Measurements from ENCODE around the gene KAZN.

The KAZN gene

DNA sequence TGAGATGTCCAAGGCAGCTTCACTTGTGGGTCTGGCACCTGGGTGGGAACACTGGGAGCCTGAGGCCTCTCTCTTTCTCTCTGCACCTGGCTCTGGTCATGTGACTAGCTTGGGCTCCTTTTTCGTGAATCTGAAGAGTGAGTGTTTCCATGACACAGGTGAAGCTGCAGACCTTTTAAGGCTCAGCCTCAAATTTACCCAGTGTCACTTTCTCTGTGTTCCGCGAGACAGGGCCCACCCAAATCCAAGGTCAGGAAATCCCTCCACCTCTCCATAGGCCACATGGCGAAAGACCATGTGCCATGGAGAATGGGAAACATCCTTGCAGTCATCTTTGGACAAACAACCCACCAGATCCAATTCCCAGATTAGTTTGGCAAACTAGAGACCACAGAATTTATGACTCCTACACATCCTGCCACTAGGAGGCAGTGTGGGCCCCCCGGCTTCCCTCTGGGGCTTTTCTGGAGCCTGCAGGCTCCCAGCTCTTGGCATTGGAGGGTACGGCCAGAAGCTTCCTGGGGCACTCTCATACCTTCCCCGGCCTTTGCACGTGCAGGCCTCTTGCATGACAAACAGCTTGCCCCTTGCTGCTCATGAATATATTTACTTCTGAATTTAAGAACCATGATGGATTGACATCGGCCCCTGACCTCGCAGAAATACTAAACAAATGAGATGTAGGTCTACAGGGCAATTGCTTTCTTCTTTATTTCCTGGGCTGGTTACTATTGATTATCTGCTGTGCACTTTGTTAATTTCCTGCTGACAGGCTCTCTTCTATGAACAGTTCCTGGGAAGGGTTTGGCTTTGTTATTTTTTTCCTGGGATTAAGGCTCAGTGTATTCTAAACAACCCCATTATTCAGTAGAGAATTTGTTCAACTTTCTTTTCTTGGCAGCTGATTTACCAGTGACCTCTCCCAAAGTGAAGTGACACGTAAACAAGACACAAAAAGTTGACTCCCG lies 180.7 kb downstream of the KAZN start:
- CTCF ChIA-PET = interaction anchor here (0.6 to 3.5 kb wide), 16 partner anchors 9 to 588 kb away, joined by 3 to 24 read pairs (median 4); no protein-coding TSS in a partner anchor
- POLR2A ChIA-PET = no interaction called here

DNA sequence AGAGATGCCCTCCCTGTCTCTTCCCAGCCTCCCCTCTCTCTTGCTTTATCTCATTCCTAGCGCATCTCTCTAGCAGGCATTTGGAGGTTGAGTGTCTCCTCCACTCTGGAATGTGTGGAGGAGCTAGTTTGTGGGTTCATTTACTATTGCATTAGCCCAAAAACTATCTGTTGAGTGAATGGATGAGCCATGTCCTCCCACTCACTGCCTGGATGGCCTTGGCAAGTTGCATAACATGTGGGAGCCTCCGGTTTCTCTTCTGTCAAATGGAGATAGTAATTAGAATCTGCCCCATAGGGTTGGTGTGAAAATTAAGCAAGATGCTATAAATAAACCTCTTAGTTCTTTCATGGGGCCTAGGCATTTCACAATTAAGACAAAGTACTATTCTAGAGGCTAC lies 181.8 kb downstream of the KAZN start:
- CTCF ChIA-PET = interaction anchor here (0.6 to 3.5 kb wide), 10 partner anchors 8 to 589 kb away, joined by 3 to 24 read pairs (median 5); no protein-coding TSS in a partner anchor
- TF ChIP-seq WT1 (tag by site-specific recombination; IDR thresholded peaks at IDR 0.05) = no peak
- TF ChIP-seq ZNF610 (tag by site-specific recombination; IDR thresholded peaks at IDR 0.05; ENCODE audit: borderline replicate concordance) = no peak
- TF ChIP-seq, protein P1, sequence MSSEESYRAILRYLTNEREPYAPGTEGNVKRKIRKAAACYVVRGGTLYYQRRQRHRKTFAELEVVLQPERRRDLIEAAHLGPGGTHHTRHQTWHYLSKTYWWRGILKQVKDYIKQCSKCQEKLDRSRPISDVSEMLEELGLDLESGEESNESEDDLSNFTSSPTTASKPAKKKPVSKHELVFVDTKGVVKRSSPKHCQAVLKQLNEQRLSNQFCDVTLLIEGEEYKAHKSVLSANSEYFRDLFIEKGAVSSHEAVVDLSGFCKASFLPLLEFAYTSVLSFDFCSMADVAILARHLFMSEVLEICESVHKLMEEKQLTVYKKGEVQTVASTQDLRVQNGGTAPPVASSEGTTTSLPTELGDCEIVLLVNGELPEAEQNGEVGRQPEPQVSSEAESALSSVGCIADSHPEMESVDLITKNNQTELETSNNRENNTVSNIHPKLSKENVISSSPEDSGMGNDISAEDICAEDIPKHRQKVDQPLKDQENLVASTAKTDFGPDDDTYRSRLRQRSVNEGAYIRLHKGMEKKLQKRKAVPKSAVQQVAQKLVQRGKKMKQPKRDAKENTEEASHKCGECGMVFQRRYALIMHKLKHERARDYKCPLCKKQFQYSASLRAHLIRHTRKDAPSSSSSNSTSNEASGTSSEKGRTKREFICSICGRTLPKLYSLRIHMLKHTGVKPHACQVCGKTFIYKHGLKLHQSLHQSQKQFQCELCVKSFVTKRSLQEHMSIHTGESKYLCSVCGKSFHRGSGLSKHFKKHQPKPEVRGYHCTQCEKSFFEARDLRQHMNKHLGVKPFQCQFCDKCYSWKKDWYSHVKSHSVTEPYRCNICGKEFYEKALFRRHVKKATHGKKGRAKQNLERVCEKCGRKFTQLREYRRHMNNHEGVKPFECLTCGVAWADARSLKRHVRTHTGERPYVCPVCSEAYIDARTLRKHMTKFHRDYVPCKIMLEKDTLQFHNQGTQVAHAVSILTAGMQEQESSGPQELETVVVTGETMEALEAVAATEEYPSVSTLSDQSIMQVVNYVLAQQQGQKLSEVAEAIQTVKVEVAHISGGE (tag by site-specific recombination; conservative IDR thresholded peaks at IDR 0.05; ENCODE audit: low read depth) = no peak
- TF ChIP-seq, protein P2, sequence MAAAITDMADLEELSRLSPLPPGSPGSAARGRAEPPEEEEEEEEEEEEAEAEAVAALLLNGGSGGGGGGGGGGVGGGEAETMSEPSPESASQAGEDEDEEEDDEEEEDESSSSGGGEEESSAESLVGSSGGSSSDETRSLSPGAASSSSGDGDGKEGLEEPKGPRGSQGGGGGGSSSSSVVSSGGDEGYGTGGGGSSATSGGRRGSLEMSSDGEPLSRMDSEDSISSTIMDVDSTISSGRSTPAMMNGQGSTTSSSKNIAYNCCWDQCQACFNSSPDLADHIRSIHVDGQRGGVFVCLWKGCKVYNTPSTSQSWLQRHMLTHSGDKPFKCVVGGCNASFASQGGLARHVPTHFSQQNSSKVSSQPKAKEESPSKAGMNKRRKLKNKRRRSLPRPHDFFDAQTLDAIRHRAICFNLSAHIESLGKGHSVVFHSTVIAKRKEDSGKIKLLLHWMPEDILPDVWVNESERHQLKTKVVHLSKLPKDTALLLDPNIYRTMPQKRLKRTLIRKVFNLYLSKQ (tag by site-specific recombination; IDR thresholded peaks at IDR 0.05; ENCODE audit: borderline replicate concordance) = no peak
- TF ChIP-seq ZNF707 (tag by site-specific recombination; IDR thresholded peaks at IDR 0.05) = no peak
- TF ChIP-seq, protein P3, sequence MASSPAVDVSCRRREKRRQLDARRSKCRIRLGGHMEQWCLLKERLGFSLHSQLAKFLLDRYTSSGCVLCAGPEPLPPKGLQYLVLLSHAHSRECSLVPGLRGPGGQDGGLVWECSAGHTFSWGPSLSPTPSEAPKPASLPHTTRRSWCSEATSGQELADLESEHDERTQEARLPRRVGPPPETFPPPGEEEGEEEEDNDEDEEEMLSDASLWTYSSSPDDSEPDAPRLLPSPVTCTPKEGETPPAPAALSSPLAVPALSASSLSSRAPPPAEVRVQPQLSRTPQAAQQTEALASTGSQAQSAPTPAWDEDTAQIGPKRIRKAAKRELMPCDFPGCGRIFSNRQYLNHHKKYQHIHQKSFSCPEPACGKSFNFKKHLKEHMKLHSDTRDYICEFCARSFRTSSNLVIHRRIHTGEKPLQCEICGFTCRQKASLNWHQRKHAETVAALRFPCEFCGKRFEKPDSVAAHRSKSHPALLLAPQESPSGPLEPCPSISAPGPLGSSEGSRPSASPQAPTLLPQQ (tag by site-specific recombination; IDR thresholded peaks at IDR 0.05) = no peak
- no peak for TF ChIP-seq ZNF324 (tag by site-specific recombination; IDR thresholded peaks at IDR 0.05)
- TF ChIP-seq ZNF76 (tag by site-specific recombination; IDR thresholded peaks at IDR 0.05; ENCODE audit: borderline replicate concordance, low read depth) = no peak
- no peak for TF ChIP-seq ZFHX2 (tag by site-specific recombination; conservative IDR thresholded peaks at IDR 0.05)
- no peak for TF ChIP-seq ZNF19 (tag by site-specific recombination; IDR thresholded peaks at IDR 0.05; ENCODE audit: low read depth)
- TF ChIP-seq, protein P4, sequence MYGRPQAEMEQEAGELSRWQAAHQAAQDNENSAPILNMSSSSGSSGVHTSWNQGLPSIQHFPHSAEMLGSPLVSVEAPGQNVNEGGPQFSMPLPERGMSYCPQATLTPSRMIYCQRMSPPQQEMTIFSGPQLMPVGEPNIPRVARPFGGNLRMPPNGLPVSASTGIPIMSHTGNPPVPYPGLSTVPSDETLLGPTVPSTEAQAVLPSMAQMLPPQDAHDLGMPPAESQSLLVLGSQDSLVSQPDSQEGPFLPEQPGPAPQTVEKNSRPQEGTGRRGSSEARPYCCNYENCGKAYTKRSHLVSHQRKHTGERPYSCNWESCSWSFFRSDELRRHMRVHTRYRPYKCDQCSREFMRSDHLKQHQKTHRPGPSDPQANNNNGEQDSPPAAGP (tag by site-specific recombination; IDR thresholded peaks at IDR 0.05) = no peak
- TF ChIP-seq ZNF146 (tag by site-specific recombination; IDR thresholded peaks at IDR 0.05) = no peak
- TF ChIP-seq, protein P5, sequence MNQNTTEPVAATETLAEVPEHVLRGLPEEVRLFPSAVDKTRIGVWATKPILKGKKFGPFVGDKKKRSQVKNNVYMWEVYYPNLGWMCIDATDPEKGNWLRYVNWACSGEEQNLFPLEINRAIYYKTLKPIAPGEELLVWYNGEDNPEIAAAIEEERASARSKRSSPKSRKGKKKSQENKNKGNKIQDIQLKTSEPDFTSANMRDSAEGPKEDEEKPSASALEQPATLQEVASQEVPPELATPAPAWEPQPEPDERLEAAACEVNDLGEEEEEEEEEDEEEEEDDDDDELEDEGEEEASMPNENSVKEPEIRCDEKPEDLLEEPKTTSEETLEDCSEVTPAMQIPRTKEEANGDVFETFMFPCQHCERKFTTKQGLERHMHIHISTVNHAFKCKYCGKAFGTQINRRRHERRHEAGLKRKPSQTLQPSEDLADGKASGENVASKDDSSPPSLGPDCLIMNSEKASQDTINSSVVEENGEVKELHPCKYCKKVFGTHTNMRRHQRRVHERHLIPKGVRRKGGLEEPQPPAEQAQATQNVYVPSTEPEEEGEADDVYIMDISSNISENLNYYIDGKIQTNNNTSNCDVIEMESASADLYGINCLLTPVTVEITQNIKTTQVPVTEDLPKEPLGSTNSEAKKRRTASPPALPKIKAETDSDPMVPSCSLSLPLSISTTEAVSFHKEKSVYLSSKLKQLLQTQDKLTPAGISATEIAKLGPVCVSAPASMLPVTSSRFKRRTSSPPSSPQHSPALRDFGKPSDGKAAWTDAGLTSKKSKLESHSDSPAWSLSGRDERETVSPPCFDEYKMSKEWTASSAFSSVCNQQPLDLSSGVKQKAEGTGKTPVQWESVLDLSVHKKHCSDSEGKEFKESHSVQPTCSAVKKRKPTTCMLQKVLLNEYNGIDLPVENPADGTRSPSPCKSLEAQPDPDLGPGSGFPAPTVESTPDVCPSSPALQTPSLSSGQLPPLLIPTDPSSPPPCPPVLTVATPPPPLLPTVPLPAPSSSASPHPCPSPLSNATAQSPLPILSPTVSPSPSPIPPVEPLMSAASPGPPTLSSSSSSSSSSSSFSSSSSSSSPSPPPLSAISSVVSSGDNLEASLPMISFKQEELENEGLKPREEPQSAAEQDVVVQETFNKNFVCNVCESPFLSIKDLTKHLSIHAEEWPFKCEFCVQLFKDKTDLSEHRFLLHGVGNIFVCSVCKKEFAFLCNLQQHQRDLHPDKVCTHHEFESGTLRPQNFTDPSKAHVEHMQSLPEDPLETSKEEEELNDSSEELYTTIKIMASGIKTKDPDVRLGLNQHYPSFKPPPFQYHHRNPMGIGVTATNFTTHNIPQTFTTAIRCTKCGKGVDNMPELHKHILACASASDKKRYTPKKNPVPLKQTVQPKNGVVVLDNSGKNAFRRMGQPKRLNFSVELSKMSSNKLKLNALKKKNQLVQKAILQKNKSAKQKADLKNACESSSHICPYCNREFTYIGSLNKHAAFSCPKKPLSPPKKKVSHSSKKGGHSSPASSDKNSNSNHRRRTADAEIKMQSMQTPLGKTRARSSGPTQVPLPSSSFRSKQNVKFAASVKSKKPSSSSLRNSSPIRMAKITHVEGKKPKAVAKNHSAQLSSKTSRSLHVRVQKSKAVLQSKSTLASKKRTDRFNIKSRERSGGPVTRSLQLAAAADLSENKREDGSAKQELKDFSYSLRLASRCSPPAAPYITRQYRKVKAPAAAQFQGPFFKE (tag by site-specific recombination; IDR thresholded peaks at IDR 0.05; ENCODE audit: borderline replicate concordance) = no peak

More for the DNA sequence above, 180.7 kb downstream of the KAZN start:
- TF ChIP-seq ZNF654 (tag by site-specific recombination; IDR thresholded peaks at IDR 0.05; ENCODE audit: low read depth) (peak; percentile 14; the same call in 1 of the 2 replicates), ZNF324 (tag by site-specific recombination; IDR thresholded peaks at IDR 0.05) (no peak)
- TF ChIP-seq, protein P6, sequence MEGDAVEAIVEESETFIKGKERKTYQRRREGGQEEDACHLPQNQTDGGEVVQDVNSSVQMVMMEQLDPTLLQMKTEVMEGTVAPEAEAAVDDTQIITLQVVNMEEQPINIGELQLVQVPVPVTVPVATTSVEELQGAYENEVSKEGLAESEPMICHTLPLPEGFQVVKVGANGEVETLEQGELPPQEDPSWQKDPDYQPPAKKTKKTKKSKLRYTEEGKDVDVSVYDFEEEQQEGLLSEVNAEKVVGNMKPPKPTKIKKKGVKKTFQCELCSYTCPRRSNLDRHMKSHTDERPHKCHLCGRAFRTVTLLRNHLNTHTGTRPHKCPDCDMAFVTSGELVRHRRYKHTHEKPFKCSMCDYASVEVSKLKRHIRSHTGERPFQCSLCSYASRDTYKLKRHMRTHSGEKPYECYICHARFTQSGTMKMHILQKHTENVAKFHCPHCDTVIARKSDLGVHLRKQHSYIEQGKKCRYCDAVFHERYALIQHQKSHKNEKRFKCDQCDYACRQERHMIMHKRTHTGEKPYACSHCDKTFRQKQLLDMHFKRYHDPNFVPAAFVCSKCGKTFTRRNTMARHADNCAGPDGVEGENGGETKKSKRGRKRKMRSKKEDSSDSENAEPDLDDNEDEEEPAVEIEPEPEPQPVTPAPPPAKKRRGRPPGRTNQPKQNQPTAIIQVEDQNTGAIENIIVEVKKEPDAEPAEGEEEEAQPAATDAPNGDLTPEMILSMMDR (tag by site-specific recombination; IDR thresholded peaks at IDR 0.05) = peak; percentile 44; the same call in 1 of the 2 replicates
- Histone ChIP-seq H3K4me3 (ENCODE audit: low read depth, low read length) (no peak overlapping the region), H3K27ac (ENCODE audit: extremely low read depth, low read depth, low read length) (no peak overlapping the region), H3K4me1 (ENCODE audit: control insufficient read depth, insufficient read depth, low read length) (no peaks in the 10 kb centered on the region), H3K36me3 (ENCODE audit: control insufficient read depth in 2 of 2, insufficient read depth in 1 of 2, low read length in 2 of 2) (no peaks in the 10 kb centered on the region), H3K9me3 (ENCODE audit: control insufficient read depth, insufficient read depth, low read depth, low read length) (no peaks in the 10 kb centered on the region)

More for the DNA sequence above, 181.8 kb downstream of the KAZN start:
- no peak overlapping the region for H3K4me3 ChIP-seq (ENCODE audit: low read depth, low read length)
- POLR2A ChIA-PET = no interaction called here
- no peaks in the 10 kb centered on the region for H3K4me1 ChIP-seq (ENCODE audit: control insufficient read depth, insufficient read depth, low read length)
- no peaks in the 10 kb centered on the region for H3K36me3 ChIP-seq (ENCODE audit: control insufficient read depth in 2 of 2, insufficient read depth in 1 of 2, low read length in 2 of 2)
- H3K27ac ChIP-seq (ENCODE audit: extremely low read depth, low read depth, low read length) = no peak overlapping the region
- H3K9me3 ChIP-seq (ENCODE audit: control insufficient read depth, insufficient read depth, low read depth, low read length) = no peaks in the 10 kb centered on the region

Data from HEK293 (cell line).